ENCODE data around the gene IER5L.
A peak's percentile ranks its signal among the peaks of the same experiment; 100 is the strongest.
"Not testable (repeated sequence)": the region's sequence is repeated elsewhere in the genome, so short reads cannot be mapped to it uniquely, and the experiment has no call there.

IER5L gene

DNA sequence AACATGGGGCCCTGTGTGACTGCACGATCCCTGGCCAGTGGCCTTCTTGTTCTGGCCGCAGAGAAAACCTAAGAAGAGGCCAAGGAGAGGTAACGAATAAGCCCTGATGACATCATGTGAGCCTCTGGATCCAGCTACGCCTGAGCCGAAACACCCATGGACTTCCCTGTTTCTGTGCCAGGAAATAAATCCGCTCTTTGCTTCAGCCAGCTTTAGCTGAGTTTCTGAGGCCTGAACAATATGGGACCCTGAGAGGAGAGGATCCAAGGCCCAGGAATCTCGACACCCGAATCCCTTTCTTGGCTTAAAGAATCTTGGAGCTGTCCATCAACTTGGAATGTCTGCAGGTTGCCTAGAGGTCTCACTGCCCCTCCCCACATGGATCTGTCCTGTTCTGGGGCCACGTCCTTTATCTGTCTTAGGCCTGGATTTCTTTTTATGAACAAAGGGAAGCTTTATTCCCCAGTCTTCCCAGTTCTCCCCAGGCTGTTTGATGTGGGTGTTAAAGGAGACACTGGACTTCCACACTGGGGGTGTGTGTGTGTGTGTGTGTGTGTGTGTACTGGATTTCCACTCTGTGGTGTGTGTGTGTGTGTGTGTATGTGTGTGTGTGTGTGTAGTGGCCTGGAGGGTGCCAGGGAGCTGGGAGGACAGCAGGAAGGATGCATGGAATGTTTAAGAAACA lies 13.7 kb downstream of the IER5L start:
- no peak for DNase-seq (ENCODE audit: low read depth, low spot score)
- peak overlapping the region; percentile 51 for H3K27ac ChIP-seq

DNA sequence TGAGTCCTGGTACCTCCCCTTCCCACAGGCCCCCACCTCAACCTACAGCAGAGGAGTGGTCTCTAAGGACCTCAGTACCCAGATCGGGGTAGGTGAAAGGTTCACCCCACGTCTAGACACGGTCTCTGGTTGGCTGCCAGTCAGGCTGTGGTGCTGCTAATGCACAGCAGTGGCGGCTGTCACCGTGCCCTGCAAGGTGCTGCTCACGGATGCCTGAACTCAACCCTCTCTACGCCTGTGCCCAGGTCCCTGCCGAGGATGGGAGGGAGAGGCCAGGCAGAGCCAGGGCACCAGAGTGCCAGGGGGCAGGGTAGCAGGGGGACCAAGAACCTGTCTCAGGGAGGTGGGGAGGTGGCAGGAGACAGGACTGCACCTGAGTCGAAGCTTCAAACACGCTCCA lies 14.3 kb downstream of the IER5L start:
- no peak for DNase-seq (ENCODE audit: low read depth, low spot score)
- H3K27ac ChIP-seq: peak overlapping the region; percentile 51

GRCh38 chr9:129163198-129163670 lies 14.8 kb downstream of the IER5L start:
- DNase-seq (ENCODE audit: low read depth, low spot score); H3K27ac ChIP-seq: not testable (repeated sequence)

- no peak overlapping the region for H3K27ac ChIP-seq
- no peak for DNase-seq (ENCODE audit: low read depth, low spot score)
Measured at GRCh38 chr9:129162497-129163197, 15.4 kb downstream of the IER5L start.

GRCh38 chr9:129161534-129161837 lies 16.6 kb downstream of the IER5L start:
- DNase-seq (ENCODE audit: low read depth, low spot score): no peak
- no peak overlapping the region for H3K27ac ChIP-seq

GRCh38 chr9:129160712-129161533 lies 17.1 kb downstream of the IER5L start:
- DNase-seq (ENCODE audit: low read depth, low spot score): no peak
- H3K27ac ChIP-seq: no peak overlapping the region

DNA sequence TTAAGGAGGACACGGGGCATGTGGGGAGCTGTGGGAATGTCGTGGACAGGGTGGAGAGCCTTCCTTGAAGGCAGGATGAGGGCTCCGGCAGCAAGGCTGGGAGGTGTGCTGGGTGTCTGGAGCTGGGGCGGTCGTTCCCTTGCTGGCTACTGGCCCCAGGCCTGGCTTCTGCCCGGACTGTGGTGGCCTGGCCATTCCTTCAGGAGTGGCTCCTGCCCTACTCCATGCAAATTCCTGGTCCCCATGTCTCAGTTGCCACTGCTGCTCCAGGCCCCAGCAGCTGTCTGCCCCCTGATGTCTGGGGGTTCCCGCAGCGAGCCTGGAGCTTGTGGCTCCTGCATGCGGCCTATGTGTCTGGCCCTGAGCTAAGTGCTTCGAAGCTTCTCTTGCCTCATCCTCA lies 21.9 kb downstream of the IER5L start:
- H3K27ac ChIP-seq: no peak overlapping the region
- DNase-seq (ENCODE audit: low read depth, low spot score): no peak

GRCh38 chr9:129154866-129155477 lies 23.1 kb downstream of the IER5L start:
- no peak overlapping the region for H3K27ac ChIP-seq
- no peak for DNase-seq (ENCODE audit: low read depth, low spot score)

- DNase-seq (ENCODE audit: low read depth, low spot score): no peak
- no peak overlapping the region for H3K27ac ChIP-seq
Measured at GRCh38 chr9:129151469-129151868, 26.6 kb downstream of the IER5L start.

DNA sequence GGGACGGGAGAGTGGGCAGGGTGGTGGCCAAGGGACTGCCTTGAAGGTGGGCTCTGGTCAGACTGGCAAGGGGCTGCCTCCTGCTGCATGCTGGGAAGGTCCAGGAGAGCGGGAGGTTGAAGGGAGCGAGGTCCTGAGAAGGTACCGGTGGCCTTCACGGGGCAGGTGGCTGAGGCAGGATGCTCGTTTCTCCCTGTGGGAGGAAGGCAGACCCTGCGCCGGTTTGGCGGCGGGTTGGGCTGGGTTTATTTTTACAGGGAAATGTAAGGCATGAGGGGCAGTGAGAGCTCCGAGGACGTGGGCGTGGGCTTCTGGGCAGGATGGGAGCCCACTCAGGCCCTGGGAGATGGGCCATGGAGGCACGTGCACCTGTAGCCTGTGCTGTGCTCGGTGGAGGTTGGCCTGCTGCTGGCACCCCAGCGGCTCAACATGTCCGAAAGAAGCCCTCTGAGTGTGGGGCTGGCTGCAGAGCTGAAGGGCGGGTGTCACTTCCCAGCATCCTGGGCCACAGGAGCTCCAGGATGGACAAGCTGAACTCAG lies 27.3 kb downstream of the IER5L start:
- no peak for DNase-seq (ENCODE audit: low read depth, low spot score)
- H3K27ac ChIP-seq: no peak overlapping the region

GRCh38 chr9:129150122-129150521 lies 27.9 kb downstream of the IER5L start:
- no peak overlapping the region for H3K27ac ChIP-seq
- DNase-seq (ENCODE audit: low read depth, low spot score): no peak

- no peak overlapping the region for H3K27ac ChIP-seq
- DNase-seq (ENCODE audit: low read depth, low spot score): no peak
Measured at GRCh38 chr9:129149442-129149841, 28.6 kb downstream of the IER5L start.

GRCh38 chr9:129148463-129149204 lies 29.4 kb downstream of the IER5L start:
- no peak for DNase-seq (ENCODE audit: low read depth, low spot score)
- H3K27ac ChIP-seq: no peak overlapping the region

GRCh38 chr9:129146441-129146941 lies 31.6 kb downstream of the IER5L start:
- no peak for DNase-seq (ENCODE audit: low read depth, low spot score)
- H3K27ac ChIP-seq: no peak overlapping the region

DNA sequence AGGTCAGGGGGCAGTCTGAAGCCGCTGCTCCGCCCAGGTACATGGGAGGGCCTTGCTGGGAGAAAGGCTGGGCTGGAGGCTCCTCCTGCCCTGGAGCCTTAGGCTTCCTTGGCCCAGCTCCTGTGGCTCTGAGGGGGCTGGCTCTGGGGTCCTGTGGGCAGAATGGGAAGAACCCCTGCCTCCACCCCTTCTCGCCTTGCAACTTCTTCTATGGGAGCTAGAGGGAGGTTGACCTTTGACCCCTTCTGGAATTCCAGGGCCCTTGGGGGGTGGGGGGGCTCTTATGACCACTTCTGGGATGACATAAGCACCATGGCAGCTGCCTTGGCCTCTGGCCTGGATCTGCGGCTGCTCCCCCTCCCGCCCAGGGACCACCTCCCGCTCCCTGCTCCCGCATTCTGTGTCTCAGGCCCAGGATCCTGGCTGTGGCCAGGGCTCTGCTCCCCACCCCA lies 32.2 kb downstream of the IER5L start:
- no peak for DNase-seq (ENCODE audit: low read depth, low spot score)
- H3K27ac ChIP-seq: no peak overlapping the region

GRCh38 chr9:129145316-129145715 lies 32.7 kb downstream of the IER5L start:
- H3K27ac ChIP-seq: no peak overlapping the region
- no peak for DNase-seq (ENCODE audit: low read depth, low spot score)

DNA sequence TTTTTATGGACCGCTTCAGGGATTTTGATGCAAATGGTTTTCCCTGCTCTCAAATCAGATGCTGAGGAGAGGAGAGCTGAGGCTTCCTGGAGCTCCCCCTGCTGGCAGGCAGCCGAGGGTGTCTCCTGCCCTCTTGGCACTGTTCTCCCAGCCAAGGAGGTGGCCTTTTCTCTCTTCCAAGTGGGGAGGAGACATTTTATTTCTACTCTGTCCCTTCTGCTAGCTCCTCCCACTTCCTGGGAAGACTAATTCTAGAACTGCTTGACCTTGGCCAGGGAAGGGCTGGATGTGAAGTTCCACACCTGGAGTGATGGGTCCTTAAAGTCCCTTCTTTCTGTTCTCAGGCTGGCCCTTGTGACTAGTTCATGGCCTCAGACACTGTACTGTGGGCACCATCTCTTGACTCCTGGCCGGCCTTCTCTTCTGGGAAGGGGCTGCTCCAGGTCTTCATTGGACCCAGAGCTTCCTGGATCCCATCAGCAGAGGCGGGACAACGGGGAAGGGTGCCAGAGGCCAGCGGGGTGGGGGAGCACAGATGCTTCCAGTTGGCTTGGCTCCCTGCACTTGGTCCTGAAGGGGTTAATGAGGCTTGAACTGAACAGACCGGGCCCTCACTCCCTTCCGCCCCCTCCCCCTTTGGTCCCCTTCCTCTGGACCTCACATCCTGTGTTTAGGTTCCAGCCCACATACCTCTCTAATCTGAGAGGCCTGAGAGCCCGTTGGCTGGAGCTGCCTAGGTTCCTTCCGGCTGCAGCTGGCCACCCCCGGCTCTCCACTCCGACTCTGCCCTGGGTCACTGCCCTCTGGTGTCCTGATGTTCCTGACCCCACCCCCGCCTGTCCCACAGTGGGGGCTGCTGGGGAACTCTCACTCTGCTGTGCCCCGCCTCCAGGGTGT lies 34.8 kb downstream of the IER5L start:
- peak overlapping the region; percentile 100 for H3K27ac ChIP-seq
- DNase-seq (ENCODE audit: low read depth, low spot score): no peak

- peak overlapping the region; percentile 100 for H3K27ac ChIP-seq
- DNase-seq (ENCODE audit: low read depth, low spot score): no peak
Measured at GRCh38 chr9:129142138-129142935, 35.7 kb downstream of the IER5L start.
